Liver (tissue), 9 donors: ENCODE measurements around the gene CCL2. TPM values are rescaled to one million over a fixed set of nuclear protein-coding genes. Genes with fewer than 3 reads are reported as not detected.

Experiments used
- DNase-seq: peaks from one replicate; pipeline ENCODE4 v3.0.0-alpha.2; 2017; ENCODE audit warnings: low spot score
- H3K27ac ChIP-seq, 2 donors: one replicate each; pipeline ENCODE4 v1.7.0; 2013; ENCODE audit warnings: inconsistent platforms in 2 of 2, low read length in 2 of 2, control low read depth in 1 of 2, low read depth in 1 of 2, mild to moderate bottlenecking in 1 of 2
- H3K27me3 ChIP-seq, 4 donors: one replicate each; pipeline versions ENCODE4 v1.6.1 to v1.7.0; 2013; ENCODE audit warnings: low read length in 3 of 4, inconsistent platforms in 1 of 4, mild to moderate bottlenecking in 1 of 4, moderate library complexity in 1 of 4; ENCODE audit not compliant: control insufficient read depth in 4 of 4, insufficient read depth in 4 of 4
- H3K36me3 ChIP-seq, 4 donors: one replicate each; pipeline versions ENCODE4 v1.6.1 to v1.7.0; 2013; ENCODE audit warnings: low read length in 3 of 4, mild to moderate bottlenecking in 3 of 4, low read depth in 1 of 4, moderate library complexity in 1 of 4; ENCODE audit not compliant: control insufficient read depth in 4 of 4, insufficient read depth in 3 of 4
- H3K4me1 ChIP-seq, 4 donors: one replicate each; pipeline versions ENCODE4 v1.6.1 to v1.7.0; 2013; ENCODE audit warnings: low read length in 3 of 4, mild to moderate bottlenecking in 3 of 4, moderate library complexity in 1 of 4; ENCODE audit not compliant: control insufficient read depth in 4 of 4, insufficient read depth in 4 of 4
- H3K4me3 ChIP-seq, 3 donors: one replicate each; pipeline versions ENCODE4 v1.6.1 to v1.7.0; 2013; ENCODE audit warnings: low read length in 3 of 3, control low read depth in 1 of 3, low read depth in 1 of 3, mild to moderate bottlenecking in 1 of 3
- H3K9ac ChIP-seq, 2 donors: one replicate each; pipeline ENCODE4 v1.7.0; 2013; ENCODE audit warnings: low read length in 2 of 2, mild to moderate bottlenecking in 2 of 2, moderate library complexity in 2 of 2, control low read depth in 1 of 2, low read depth in 1 of 2
- H3K9me3 ChIP-seq, 4 donors: one replicate each; pipeline versions ENCODE4 v1.6.1 to v1.7.0; 2013; ENCODE audit warnings: low read length in 3 of 4; ENCODE audit not compliant: control insufficient read depth in 4 of 4
- ATF3 ChIP-seq: IDR thresholded peaks from 2 replicates; pipeline ENCODE4 v1.6.1; 2016; ENCODE audit warnings: antibody characterized with exemption
- CTCF ChIP-seq: fragments of 150-350 bp; IDR thresholded peaks from 2 replicates; pipeline ENCODE4 v1.5.1; 2017; ENCODE audit warnings: improper control_type of control experiment, low read depth, low read length; ENCODE audit not compliant: missing input control
- EGR1 ChIP-seq, 2 donors: IDR thresholded peaks; 2 replicates each; pipeline ENCODE4 v1.6.1; 2016 to 2018; ENCODE audit warnings: antibody characterized with exemption in 2 of 2, low read depth in 2 of 2
- FOXA1 ChIP-seq: IDR thresholded peaks from 2 replicates; pipeline ENCODE4 v1.6.1; 2016; ENCODE audit warnings: antibody characterized with exemption
- FOXA2 ChIP-seq: IDR thresholded peaks from 2 replicates; pipeline ENCODE4 v1.6.1; 2016; ENCODE audit warnings: antibody characterized with exemption
- GABPA ChIP-seq, 2 donors: IDR thresholded peaks in 1 of 2; conservative IDR thresholded peaks in 1 of 2; 2 replicates each; pipeline ENCODE4 v1.6.1; 2016; ENCODE audit warnings: antibody characterized with exemption in 2 of 2, mild to moderate bottlenecking in 1 of 2, moderate library complexity in 1 of 2
- HNF4A ChIP-seq, 2 donors: conservative IDR thresholded peaks; 2 replicates each; pipeline ENCODE4 v1.6.1; 2016; ENCODE audit warnings: antibody characterized with exemption in 2 of 2, mild to moderate bottlenecking in 2 of 2
- HNF4G ChIP-seq: IDR thresholded peaks from 2 replicates; pipeline ENCODE4 v1.6.1; 2016; ENCODE audit warnings: antibody characterized with exemption
- MAX ChIP-seq: IDR thresholded peaks from 2 replicates; pipeline ENCODE4 v1.6.1; 2016; ENCODE audit warnings: antibody characterized with exemption
- NR2F2 ChIP-seq: IDR thresholded peaks from 2 replicates; pipeline ENCODE4 v1.6.1; 2016; ENCODE audit warnings: antibody characterized with exemption
- RAD21 ChIP-seq, 2 donors: IDR thresholded peaks; 2 replicates each; pipeline ENCODE4 v1.6.1; 2016; ENCODE audit warnings: antibody characterized with exemption in 2 of 2, mild to moderate bottlenecking in 2 of 2
- REST ChIP-seq: IDR thresholded peaks from 2 replicates; pipeline ENCODE4 v1.6.1; 2016; ENCODE audit warnings: antibody characterized with exemption, mild to moderate bottlenecking
- RXRA ChIP-seq, 2 donors: IDR thresholded peaks; 2 replicates each; pipeline ENCODE4 v1.6.1; 2017 to 2018; ENCODE audit warnings: antibody characterized with exemption in 2 of 2, mild to moderate bottlenecking in 1 of 2
- SP1 ChIP-seq: IDR thresholded peaks from 2 replicates; pipeline ENCODE4 v1.6.1; 2018; ENCODE audit warnings: antibody characterized with exemption, mild to moderate bottlenecking
- TAF1 ChIP-seq: conservative IDR thresholded peaks from 2 replicates; pipeline ENCODE4 v1.6.1; 2016; ENCODE audit warnings: antibody characterized with exemption, mild to moderate bottlenecking
- YY1 ChIP-seq: IDR thresholded peaks from 2 replicates; pipeline ENCODE4 v1.6.1; 2016; ENCODE audit warnings: antibody characterized with exemption, mild to moderate bottlenecking
- ZBTB33 ChIP-seq: IDR thresholded peaks from 2 replicates; pipeline ENCODE4 v1.6.1; 2016; ENCODE audit warnings: antibody characterized with exemption
- WGBS: extraction: QIAGEN DNeasy Blood & Tissue Kit; methylation state at CpG from one replicate; pipeline ENCODE4 v1.1.7; 2013; 5-methylcytosine and 5-hydroxymethylcytosine counted together
- polyA plus RNA-seq, 2 donors: library from polyadenylated mRNA; stranded (reverse) in 1 of 2; unstranded in 1 of 2; fragments of 200-250 nt in 1 of 2; fragments of >200 nt in 1 of 2; fragmentation: Nextera tagmentation in 1 of 2; extraction: Ambion mirVana in 1 of 2; gene quantifications; one replicate each; pipeline versions ENCODE4 v1.2.1 to v1.2.3, GENCODE V29; 2013 to 2015
- total RNA-seq, 2 donors: library from RNA; depleted of rRNA; stranded (reverse); fragments of >200 nt; gene quantifications; one replicate each; pipeline ENCODE4 v1.2.3, GENCODE V29; 2014
- donor health status: healthy.
- donor health status: healthy.
- donor health status: healthy.
- donor health status: healthy.
- donor health status: healthy.

CCL2 gene
- total and polyA plus RNA-seq, 4 donors = 3.5 to 8.9 (median 5.4) TPM

GRCh38 chr17:34226011-34226743 lies 28.9 kb upstream of the CCL2 start:
- TF ChIP-seq HNF4A (conservative IDR thresholded peaks at IDR 0.05) (no peak), MAX (no peak), NR2F2 (no peak), GABPA (IDR thresholded peaks at IDR 0.05 in 1 of 2, conservative IDR thresholded peaks at IDR 0.05 in 1 of 2) (no peak), HNF4G (no peak), EGR1 (IDR thresholded peaks at IDR 0.05; ENCODE audit: low read depth in 2 of 2) (no peak), TAF1 (no peak), ZBTB33 (no peak), FOXA1 (no peak), FOXA2 (no peak), REST (no peak), RXRA (IDR thresholded peaks at IDR 0.05) (no peak), YY1 (no peak), ATF3 (no peak), SP1 (no peak), CTCF (no peak)
- no peak overlapping the region for H3K27ac ChIP-seq
- DNase-seq = no peak
- H3K27me3 ChIP-seq = no peaks in the 10 kb centered on the region
- H3K36me3 ChIP-seq = no peaks in the 10 kb centered on the region
- no peak overlapping the region for H3K4me3 ChIP-seq
- 73% methylated on average over 3 of the region's 3 CpGs for WGBS
- H3K9me3 ChIP-seq = peaks cover 0 to 9% (median 4%) of the 10 kb centered on the region in 4 donors
- no peaks in the 10 kb centered on the region for H3K4me1 ChIP-seq
- no peak overlapping the region for H3K9ac ChIP-seq

- H3K9me3 ChIP-seq = peaks cover 0 to 9% (median 4%) of the 10 kb centered on the region in 4 donors
- no peak for DNase-seq
- H3K9ac ChIP-seq = no peak overlapping the region
- no peak overlapping the region for H3K4me3 ChIP-seq
- H3K27ac ChIP-seq = no peak overlapping the region
- H3K27me3 ChIP-seq = no peaks in the 10 kb centered on the region
- no peak for TF ChIP-seq RXRA (IDR thresholded peaks at IDR 0.05)
- TF ChIP-seq RAD21 (IDR thresholded peaks at IDR 0.05) = no peak
- no peak for TF ChIP-seq EGR1 (IDR thresholded peaks at IDR 0.05; ENCODE audit: low read depth in 2 of 2)
- no peak for TF ChIP-seq FOXA2
- TF ChIP-seq NR2F2 = no peak
- no peak for TF ChIP-seq SP1
- no peak for TF ChIP-seq ZBTB33
- TF ChIP-seq YY1 = no peak
- no peak for TF ChIP-seq HNF4A (conservative IDR thresholded peaks at IDR 0.05)
- TF ChIP-seq MAX = no peak
- TF ChIP-seq FOXA1 = no peak
- TF ChIP-seq CTCF = no peak
- no peak for TF ChIP-seq TAF1
- H3K4me1 ChIP-seq = no peaks in the 10 kb centered on the region
- H3K36me3 ChIP-seq = no peaks in the 10 kb centered on the region
Measured at GRCh38 chr17:34226744-34227034, 28.4 kb upstream of the CCL2 start.
